Measurements from ENCODE around the gene SYDE1. TPM values are rescaled to one million over a fixed set of nuclear protein-coding genes. Genes with fewer than 3 reads are reported as not detected.

Gene SYDE1
- total and polyA plus RNA-seq, 2 experiments from 2014 or later = 4.1 to 21.4 TPM

GRCh38 chr19:15149737-15150136, 42.5 kb downstream of the SYDE1 start (continued):
- TF ChIP-seq ZNF462 (CRISPR knock-in tag; IDR thresholded peaks at IDR 0.05) = no peak
- TF ChIP-seq ZNF331 (CRISPR knock-in tag; IDR thresholded peaks at IDR 0.05; ENCODE audit: low read depth) = no peak
- TF ChIP-seq EZH2 (IDR thresholded peaks at IDR 0.05; ENCODE audit: low read depth, unreplicated experiment) = no peak

DNA sequence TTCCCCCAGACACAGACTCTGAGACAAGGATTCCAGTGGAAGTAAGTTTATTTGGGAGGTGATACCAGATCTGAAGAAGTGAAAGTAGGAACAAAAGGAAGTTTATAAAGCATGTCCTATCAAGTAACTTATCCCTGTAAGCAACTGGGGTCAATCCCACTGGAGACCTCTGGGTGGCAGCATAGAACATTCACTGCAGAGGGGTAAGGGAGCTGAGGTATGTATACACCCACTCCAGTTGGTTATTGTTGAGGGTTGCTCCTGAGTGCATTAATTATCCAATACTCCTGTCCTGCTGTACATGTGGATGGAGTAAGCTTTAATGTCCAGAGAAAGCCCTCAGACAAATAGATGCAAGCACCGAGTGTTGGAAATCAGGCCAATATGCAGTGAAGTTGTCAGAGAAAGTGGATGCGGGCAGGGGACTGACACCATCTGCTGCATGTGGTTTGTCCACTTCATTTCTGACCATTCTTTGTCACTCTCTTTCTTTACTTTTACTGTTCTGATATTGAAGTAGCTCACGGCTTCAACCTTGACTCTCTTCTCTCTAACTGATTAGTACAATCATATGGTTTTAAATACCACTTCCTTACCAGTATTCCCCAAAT, 46.9 kb downstream of the SYDE1 start:
- Histone ChIP-seq H3F3A (replicated peaks; ENCODE audit: low read depth) (no peaks in the 10 kb centered on the region), H4K20me1 (replicated peaks; ENCODE audit: insufficient read depth) (no peaks in the 10 kb centered on the region), H3K4me1 (ENCODE audit: insufficient read depth) (no peaks in the 10 kb centered on the region), H3K4me3 (no peak overlapping the region), H3K27ac (ENCODE audit: low read depth) (no peak overlapping the region), H2AFZ (peak overlapping the region; percentile 94; the same call in 1 of the 2 replicates), H3K36me3 (ENCODE audit: insufficient read depth) (no peaks in the 10 kb centered on the region), H3K27me3 (ENCODE audit: insufficient read depth) (no peaks in the 10 kb centered on the region), H3K79me2 (replicated peaks; ENCODE audit: insufficient read depth) (no peaks in the 10 kb centered on the region), H3K9me2 (ENCODE audit: insufficient read depth) (0 out of 2 replicates have a peak, but pooled peaks cover 3% of the 10 kb centered on the region), H3K4me2 (no peak overlapping the region)
- peaks cover 7% of the 10 kb centered on the region for H3K27me3 Mint-ChIP-seq (ENCODE audit: insufficient read depth, low read depth, poor library complexity)
- H3K4me3 Mint-ChIP-seq = no peak overlapping the region
- ATAC-seq = peak; percentile 54
- TF ChIP-seq, protein P1, sequence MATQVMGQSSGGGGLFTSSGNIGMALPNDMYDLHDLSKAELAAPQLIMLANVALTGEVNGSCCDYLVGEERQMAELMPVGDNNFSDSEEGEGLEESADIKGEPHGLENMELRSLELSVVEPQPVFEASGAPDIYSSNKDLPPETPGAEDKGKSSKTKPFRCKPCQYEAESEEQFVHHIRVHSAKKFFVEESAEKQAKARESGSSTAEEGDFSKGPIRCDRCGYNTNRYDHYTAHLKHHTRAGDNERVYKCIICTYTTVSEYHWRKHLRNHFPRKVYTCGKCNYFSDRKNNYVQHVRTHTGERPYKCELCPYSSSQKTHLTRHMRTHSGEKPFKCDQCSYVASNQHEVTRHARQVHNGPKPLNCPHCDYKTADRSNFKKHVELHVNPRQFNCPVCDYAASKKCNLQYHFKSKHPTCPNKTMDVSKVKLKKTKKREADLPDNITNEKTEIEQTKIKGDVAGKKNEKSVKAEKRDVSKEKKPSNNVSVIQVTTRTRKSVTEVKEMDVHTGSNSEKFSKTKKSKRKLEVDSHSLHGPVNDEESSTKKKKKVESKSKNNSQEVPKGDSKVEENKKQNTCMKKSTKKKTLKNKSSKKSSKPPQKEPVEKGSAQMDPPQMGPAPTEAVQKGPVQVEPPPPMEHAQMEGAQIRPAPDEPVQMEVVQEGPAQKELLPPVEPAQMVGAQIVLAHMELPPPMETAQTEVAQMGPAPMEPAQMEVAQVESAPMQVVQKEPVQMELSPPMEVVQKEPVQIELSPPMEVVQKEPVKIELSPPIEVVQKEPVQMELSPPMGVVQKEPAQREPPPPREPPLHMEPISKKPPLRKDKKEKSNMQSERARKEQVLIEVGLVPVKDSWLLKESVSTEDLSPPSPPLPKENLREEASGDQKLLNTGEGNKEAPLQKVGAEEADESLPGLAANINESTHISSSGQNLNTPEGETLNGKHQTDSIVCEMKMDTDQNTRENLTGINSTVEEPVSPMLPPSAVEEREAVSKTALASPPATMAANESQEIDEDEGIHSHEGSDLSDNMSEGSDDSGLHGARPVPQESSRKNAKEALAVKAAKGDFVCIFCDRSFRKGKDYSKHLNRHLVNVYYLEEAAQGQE (IDR thresholded peaks at IDR 0.05; ENCODE audit: unreplicated experiment) = no peak
- peak; percentile 82 to 84 for TF ChIP-seq CTCF (conservative IDR thresholded peaks at IDR 0.05; ENCODE audit: low read depth in 2 of 2)
- no peak for TF ChIP-seq ZNF331 (CRISPR knock-in tag; IDR thresholded peaks at IDR 0.05; ENCODE audit: low read depth)
- TF ChIP-seq, protein P2, sequence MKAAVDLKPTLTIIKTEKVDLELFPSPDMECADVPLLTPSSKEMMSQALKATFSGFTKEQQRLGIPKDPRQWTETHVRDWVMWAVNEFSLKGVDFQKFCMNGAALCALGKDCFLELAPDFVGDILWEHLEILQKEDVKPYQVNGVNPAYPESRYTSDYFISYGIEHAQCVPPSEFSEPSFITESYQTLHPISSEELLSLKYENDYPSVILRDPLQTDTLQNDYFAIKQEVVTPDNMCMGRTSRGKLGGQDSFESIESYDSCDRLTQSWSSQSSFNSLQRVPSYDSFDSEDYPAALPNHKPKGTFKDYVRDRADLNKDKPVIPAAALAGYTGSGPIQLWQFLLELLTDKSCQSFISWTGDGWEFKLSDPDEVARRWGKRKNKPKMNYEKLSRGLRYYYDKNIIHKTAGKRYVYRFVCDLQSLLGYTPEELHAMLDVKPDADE (IDR thresholded peaks at IDR 0.05) = no peak
- no peaks in the 10 kb centered on the region; the same call in 2 of the 3 replicates for H3K4me1 Mint-ChIP-seq
- peaks cover 20% of the 10 kb centered on the region for H3K9me3 Mint-ChIP-seq
- DNase-seq (ENCODE audit: low spot score) = peak; percentile 86
- no peak overlapping the region for H3K27ac Mint-ChIP-seq
- peaks cover 11% of the 10 kb centered on the region for H3K36me3 Mint-ChIP-seq (ENCODE audit: low read depth)
